ENCODE results near the gene NCCRP1. TPM values are rescaled to one million over a fixed set of nuclear protein-coding genes. Genes with fewer than 3 reads are reported as not detected.

Gene NCCRP1
- total RNA-seq, 1 donor from 2014 or later, result 6.0 TPM

- H3K4me3 ChIP-seq (ENCODE audit: low read depth, low read length), result no peak overlapping the region
- DNase-seq (ENCODE audit: low read depth), result no peak
- TF ChIP-seq CTCF (IDR thresholded peaks at IDR 0.05; ENCODE audit: insufficient read depth, low read length, poor library complexity, severe bottlenecking), result no peak
- H3K36me3 ChIP-seq (ENCODE audit: control insufficient read depth, insufficient read depth, low read length), result no peaks in the 10 kb centered on the region
- H3K27me3 ChIP-seq (ENCODE audit: control insufficient read depth, insufficient read depth, low read length), result no peaks in the 10 kb centered on the region
These were observed 35.7 kb upstream of the NCCRP1 start for GRCh38 chr19:39160889-39161672.

GRCh38 chr19:39162441-39163043 is 34.2 kb upstream of the NCCRP1 start:
- Histone ChIP-seq H3K27me3 (ENCODE audit: control insufficient read depth, insufficient read depth, low read length) (no peaks in the 10 kb centered on the region), H3K36me3 (ENCODE audit: control insufficient read depth, insufficient read depth, low read length) (no peaks in the 10 kb centered on the region), H3K4me3 (ENCODE audit: low read depth, low read length) (no peak overlapping the region)
- no peak for DNase-seq (ENCODE audit: low read depth)
- TF ChIP-seq CTCF (IDR thresholded peaks at IDR 0.05; ENCODE audit: insufficient read depth, low read length, poor library complexity, severe bottlenecking), result no peak

- no peaks in the 10 kb centered on the region for H3K36me3 ChIP-seq (ENCODE audit: control insufficient read depth, insufficient read depth, low read length)
- no peak for TF ChIP-seq CTCF (IDR thresholded peaks at IDR 0.05; ENCODE audit: insufficient read depth, low read length, poor library complexity, severe bottlenecking)
- no peak for DNase-seq (ENCODE audit: low read depth)
- H3K27me3 ChIP-seq (ENCODE audit: control insufficient read depth, insufficient read depth, low read length), result no peaks in the 10 kb centered on the region
- H3K4me3 ChIP-seq (ENCODE audit: low read depth, low read length), result no peak overlapping the region
These were observed 33.1 kb upstream of the NCCRP1 start for GRCh38 chr19:39163621-39164020.

- H3K4me3 ChIP-seq (ENCODE audit: low read depth, low read length), result no peak overlapping the region
- no peaks in the 10 kb centered on the region for H3K36me3 ChIP-seq (ENCODE audit: control insufficient read depth, insufficient read depth, low read length)
- no peak for DNase-seq (ENCODE audit: low read depth)
- no peaks in the 10 kb centered on the region for H3K27me3 ChIP-seq (ENCODE audit: control insufficient read depth, insufficient read depth, low read length)
- TF ChIP-seq CTCF (IDR thresholded peaks at IDR 0.05; ENCODE audit: insufficient read depth, low read length, poor library complexity, severe bottlenecking), result no peak
These were observed 32.5 kb upstream of the NCCRP1 start for GRCh38 chr19:39164289-39164688.

- no peak overlapping the region for H3K4me3 ChIP-seq (ENCODE audit: low read depth, low read length)
- no peaks in the 10 kb centered on the region for H3K27me3 ChIP-seq (ENCODE audit: control insufficient read depth, insufficient read depth, low read length)
- no peak for TF ChIP-seq CTCF (IDR thresholded peaks at IDR 0.05; ENCODE audit: insufficient read depth, low read length, poor library complexity, severe bottlenecking)
- no peaks in the 10 kb centered on the region for H3K36me3 ChIP-seq (ENCODE audit: control insufficient read depth, insufficient read depth, low read length)
- no peak for DNase-seq (ENCODE audit: low read depth)
These were observed 30.9 kb upstream of the NCCRP1 start for GRCh38 chr19:39165857-39166256.

All from kidney epithelial cell (primary cell).